HG03066 (cell line): Measurements from ENCODE around the gene ELANE.
"Not testable (repeated sequence)": the region's sequence is repeated elsewhere in the genome, so short reads cannot be mapped to it uniquely, and the experiment has no call there.

Experiments
- ATAC-seq: cut with Tn5 transposase; IDR thresholded peaks from one replicate; pipeline ENCODE4 v1.9.1; 2021; ENCODE audit warnings: low read depth; ENCODE audit not compliant: unreplicated experiment

Gene ELANE

DNA sequence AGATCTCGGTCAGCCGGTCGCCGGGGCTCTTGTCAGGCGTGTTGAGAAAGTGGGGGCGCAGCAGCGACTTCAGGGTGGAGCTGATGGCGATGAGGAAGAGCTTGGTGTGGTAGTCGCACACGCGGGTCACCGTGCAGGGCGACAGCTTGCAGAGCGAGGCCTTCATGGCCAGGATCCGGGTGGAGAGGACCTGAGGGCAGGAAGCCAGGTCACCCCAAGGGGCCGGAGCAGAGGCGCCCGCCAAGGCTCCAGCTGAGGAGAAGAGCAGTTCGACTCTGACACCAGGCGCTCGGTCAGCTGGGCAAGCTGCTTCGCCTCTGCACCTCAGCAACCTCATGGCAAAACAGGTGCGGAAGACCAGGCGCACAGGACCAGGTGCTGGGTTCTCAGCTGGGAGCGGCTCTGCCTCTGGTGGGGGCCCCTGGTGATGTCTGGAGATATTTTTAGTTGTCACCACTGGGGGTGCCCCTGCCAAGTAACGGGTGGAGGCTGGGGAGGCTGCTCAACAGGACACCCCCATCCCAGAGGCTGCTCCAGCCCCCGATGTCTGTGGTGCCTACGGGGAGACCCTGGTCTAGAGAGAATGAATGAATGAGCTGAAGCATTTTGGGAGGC lies 23.3 kb downstream of the ELANE start:
- no peak for ATAC-seq

DNA sequence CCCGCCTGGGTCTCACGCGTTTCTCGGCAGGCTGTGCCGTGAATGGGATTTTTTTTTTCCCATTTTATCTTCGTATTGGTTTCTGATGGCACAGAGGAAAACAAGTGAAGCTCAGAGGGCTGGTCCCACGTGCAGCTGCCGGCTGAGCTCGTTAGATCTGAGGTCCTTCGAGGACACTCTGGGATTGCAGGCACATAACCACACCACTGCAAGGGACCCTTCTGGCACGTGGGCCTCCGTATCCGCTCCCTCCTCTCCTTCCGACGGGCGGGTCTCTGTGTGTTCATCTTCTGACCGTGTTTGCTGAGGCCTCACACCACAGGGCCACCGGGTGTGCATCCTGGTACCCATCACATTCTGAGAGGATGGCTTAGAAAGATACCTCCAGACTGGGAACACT lies 24.0 kb downstream of the ELANE start:
- ATAC-seq, result no peak

DNA sequence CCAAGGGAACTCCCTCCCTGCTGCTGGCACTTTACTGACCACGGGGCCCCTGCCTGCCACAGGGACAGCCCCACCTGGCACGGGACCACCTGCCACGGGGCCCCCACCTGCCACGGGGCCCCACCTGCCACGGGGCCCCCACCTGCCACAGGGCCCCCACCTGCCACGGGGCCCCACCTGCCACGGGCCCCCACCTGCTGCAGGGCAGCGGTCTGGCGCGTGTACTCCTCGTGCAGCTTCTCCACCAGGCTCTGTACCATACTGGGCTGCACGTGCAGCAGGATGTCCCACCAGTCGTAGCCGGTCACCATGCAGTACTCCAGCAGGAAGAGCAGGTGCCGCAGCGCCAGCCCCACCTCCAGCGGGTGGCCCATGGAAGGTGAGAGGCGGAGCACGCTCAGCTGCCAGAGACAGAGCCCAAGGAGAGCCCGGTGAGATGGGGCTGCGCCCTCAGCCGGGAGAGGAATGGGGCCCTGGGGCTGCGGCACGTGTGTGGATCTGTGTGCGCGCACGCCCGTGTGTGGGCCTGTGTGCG lies 24.7 kb downstream of the ELANE start:
- no peak for ATAC-seq

GRCh38 chr19:877992-878660 lies 26.0 kb downstream of the ELANE start:
- not testable (repeated sequence) for ATAC-seq

GRCh38 chr19:878751-879561 lies 26.9 kb downstream of the ELANE start:
- not testable (repeated sequence) for ATAC-seq

- ATAC-seq, result no peak
These were observed 27.8 kb downstream of the ELANE start for GRCh38 chr19:879711-880438.

DNA sequence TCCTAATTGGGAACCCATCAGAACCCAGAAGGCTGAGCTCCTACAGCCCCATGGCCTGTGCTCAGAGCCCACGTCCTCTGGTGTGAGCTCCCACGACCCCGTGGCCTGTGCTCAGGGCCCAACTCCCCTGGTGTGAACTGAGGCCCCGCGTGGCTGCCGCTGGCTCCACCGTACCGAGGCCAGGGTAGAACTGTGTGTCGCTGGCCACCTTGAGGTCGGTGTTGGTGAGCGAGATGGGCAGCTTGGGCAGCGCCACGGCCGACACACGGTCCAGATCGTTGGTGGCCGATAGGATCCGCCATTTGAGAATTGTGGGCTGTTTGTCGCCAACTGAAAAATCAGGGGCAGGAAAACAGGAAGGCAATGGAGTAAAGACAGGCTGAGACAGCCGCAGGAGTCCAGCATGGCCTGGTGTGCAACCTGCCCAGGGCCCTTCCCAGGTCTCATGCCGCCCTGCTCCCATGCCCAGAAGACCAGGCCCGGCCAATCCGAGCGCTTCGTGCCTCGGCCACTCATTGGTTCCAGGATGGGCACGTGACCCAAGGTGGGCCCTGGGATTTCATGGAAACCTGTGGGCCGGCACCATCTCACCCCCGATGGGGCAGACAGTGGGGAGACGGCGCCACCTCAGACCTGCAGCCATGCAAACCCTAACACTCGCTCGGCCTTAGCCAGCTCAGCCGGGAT lies 29.4 kb downstream of the ELANE start:
- no peak for ATAC-seq

DNA sequence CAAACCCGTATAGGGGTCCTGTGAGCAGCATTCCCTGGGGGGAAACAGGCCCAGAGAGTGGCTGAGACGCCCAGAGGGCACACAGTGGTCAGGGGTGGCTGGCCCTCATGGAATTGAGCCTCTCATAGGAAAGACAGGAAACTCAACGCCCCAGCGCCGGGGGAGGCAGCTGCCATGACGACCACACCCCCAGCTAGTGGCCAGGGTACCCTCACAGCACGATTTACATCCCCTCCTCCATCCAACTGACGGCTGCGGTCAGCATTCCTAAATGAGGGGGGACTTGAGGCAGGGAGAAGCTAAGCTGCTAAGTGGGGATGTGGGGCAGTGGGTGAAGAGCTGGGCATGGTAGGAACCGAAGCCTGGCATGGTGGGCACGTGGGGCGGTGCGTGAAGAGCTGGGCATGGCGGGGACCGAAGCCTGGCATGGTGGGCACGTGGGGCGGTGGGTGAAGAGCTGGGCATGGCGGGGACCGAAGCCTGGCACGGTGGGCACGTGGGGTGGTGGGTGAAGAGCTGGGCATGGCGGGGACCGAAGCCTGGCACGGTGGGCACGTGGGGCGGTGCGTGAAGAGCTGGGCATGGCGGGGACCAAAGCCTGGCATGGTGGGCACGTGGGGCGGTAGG lies 30.9 kb downstream of the ELANE start:
- ATAC-seq, result no peak

- no peak for ATAC-seq
These were observed 31.6 kb downstream of the ELANE start for GRCh38 chr19:883661-884211.

GRCh38 chr19:884420-885211 lies 32.5 kb downstream of the ELANE start:
- ATAC-seq, result no peak

DNA sequence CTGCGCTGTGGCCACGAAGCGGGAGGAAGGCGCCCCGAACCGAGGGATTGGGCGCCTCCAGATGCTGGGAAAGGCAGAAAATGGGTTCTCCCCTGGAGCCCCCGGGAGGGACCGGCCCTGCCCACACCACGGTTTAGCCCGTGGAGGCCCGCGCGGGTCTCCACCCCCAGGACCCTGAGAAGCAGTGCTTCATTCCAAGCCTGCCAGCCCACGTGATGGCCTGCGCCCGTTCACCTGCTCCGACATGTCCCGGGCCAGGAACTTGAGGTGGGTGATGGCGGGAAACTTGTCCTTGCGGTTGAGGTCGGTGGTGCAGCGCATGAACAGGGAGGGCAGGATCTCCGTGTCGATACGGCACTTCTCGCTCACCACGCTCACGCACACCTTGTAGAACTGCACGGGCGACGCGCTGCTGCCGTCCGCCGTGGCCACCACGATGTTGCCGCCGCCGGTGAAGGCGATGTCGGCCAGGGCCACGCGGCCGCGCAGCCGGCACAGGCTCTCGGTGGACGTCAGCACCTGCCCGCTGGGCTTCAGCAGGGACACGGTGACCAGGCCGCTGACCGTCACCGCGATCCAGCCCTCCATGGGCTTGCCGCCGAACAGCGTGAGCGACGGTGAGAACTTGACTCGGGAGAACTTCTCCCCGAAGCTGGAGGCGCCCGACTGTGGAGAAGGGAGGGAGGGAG lies 33.6 kb downstream of the ELANE start:
- ATAC-seq, result no peak

GRCh38 chr19:887072-887471 lies 35.0 kb downstream of the ELANE start:
- no peak for ATAC-seq

- ATAC-seq, result no peak
These were observed 35.5 kb downstream of the ELANE start for GRCh38 chr19:887599-887998.

DNA sequence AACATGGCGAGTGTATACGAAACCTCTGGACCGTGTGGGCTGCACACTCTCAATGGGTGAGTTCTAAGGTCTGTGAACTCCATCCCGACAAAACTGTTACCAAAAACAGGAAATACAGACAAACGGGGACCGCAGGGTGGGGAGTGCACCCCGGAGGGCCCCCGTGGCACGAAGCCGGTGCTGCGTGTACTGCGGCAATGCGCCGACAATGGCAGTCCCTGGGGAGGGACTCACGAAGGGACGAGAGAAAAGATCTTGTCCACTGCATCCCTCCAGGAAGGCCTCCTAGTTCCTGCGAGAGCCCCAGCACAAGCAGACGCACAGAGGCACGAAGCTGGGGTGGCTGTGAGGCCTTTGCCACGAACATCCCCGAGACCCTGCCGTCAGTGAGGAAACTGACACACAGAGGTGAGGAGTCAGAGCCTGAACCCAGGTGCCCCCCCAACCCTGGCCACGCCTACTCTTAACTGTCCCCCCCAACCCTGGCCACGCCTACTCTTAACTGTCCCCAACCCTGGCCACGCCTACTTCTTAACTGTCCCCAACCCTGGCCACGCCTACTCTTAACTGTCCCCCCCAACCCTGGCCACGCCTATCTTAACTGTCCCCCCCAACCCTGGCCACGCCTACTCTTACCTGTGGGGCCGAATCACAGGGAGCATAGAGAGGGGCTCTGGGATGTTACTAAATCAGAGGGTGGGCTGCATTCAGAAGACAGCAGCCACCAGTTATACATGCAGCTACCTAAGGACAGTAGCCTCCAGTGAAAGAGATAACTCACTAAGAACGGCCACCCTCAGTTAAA lies 36.7 kb downstream of the ELANE start:
- ATAC-seq, result no peak

GRCh38 chr19:889662-890295 lies 37.7 kb downstream of the ELANE start:
- no peak for ATAC-seq

- no peak for ATAC-seq
These were observed 38.7 kb downstream of the ELANE start for GRCh38 chr19:890831-891230.
